Keratinocyte (primary cell): ENCODE data around the gene ATXN7L3B. TPM values are rescaled to one million over a fixed set of nuclear protein-coding genes. Genes with fewer than 3 reads are reported as not detected.

Source experiments
- DNase-seq: peaks from one replicate; pipeline ENCODE4 v3.0.0-alpha.2; 2011; ENCODE audit warnings: low read depth, missing footprints, low spot score
- FAIRE-seq: peaks from 2 replicates; lab custom pipeline; 2011; peaks lifted over from hg19 to GRCh38; lab: Jason Lieb, UNC
- H2AFZ ChIP-seq: 2 replicates; pipeline ENCODE4 v1.6.0; 2012; ENCODE audit warnings: low read length, control low read depth, inconsistent platforms; ENCODE audit not compliant: control insufficient read depth
- H3K27ac ChIP-seq: 2 replicates; pipeline ENCODE4 v1.5.1; 2011; ENCODE audit warnings: low read length; ENCODE audit not compliant: control insufficient read depth, insufficient read depth
- H3K27me3 ChIP-seq: 3 replicates; pipeline ENCODE4 v1.6.0; 2011; ENCODE audit warnings: low read length; ENCODE audit not compliant: control insufficient read depth, insufficient read depth; ENCODE audit errors: extremely low read depth
- H3K36me3 ChIP-seq, 2 experiments: 2 replicates in 1 of 2; 3 replicates in 1 of 2; pipeline ENCODE4 v1.5.1; 2011; ENCODE audit warnings: low read length in 2 of 2, mild to moderate bottlenecking in 1 of 2; ENCODE audit not compliant: control insufficient read depth in 2 of 2, insufficient read depth in 2 of 2; ENCODE audit errors: extremely low read depth in 1 of 2
- H3K4me1 ChIP-seq: 3 replicates; pipeline ENCODE4 v1.5.1; 2011; ENCODE audit warnings: low read length; ENCODE audit not compliant: control insufficient read depth, insufficient read depth; ENCODE audit errors: extremely low read depth
- H3K4me2 ChIP-seq: 3 replicates; pipeline ENCODE4 v1.6.0; 2011; ENCODE audit warnings: low read depth, low read length; ENCODE audit not compliant: control insufficient read depth, insufficient read depth; ENCODE audit errors: extremely low read depth
- H3K4me3 ChIP-seq, 3 experiments: fragments of 200-600 bp in 1 of 3; sonication (generic) in 1 of 3; 2 replicates in 2 of 3; 3 replicates in 1 of 3; pipeline ENCODE4 v1.5.1; 2011 to 2016; ENCODE audit warnings: low read length in 3 of 3, mild to moderate bottlenecking in 3 of 3, control low read depth in 2 of 3, inconsistent platforms in 1 of 3, low read depth in 1 of 3, mixed read lengths in 1 of 3, mixed run types in 1 of 3, moderate library complexity in 1 of 3; ENCODE audit not compliant: control insufficient read depth in 2 of 3, insufficient read depth in 2 of 3; ENCODE audit errors: extremely low read depth in 1 of 3
- H3K79me2 ChIP-seq: 2 replicates; pipeline ENCODE4 v1.6.0; 2012; ENCODE audit warnings: low read length; ENCODE audit not compliant: control insufficient read depth, insufficient read depth
- H3K9ac ChIP-seq: 3 replicates; pipeline ENCODE4 v1.6.0; 2011; ENCODE audit warnings: low read length; ENCODE audit not compliant: control insufficient read depth, insufficient read depth; ENCODE audit errors: extremely low read depth
- H3K9me1 ChIP-seq: 3 replicates; pipeline ENCODE4 v1.6.0; 2011; ENCODE audit warnings: low read length; ENCODE audit not compliant: control insufficient read depth, insufficient read depth; ENCODE audit errors: extremely low read depth
- H3K9me3 ChIP-seq: 2 replicates; pipeline ENCODE4 v1.5.1; 2012; ENCODE audit warnings: low read depth, low read length; ENCODE audit not compliant: control insufficient read depth
- H4K20me1 ChIP-seq: 3 replicates; pipeline ENCODE4 v1.6.0; 2011; ENCODE audit warnings: low read length; ENCODE audit not compliant: control insufficient read depth, insufficient read depth; ENCODE audit errors: extremely low read depth
- EZH2 ChIP-seq: IDR thresholded peaks from one replicate; pipeline ENCODE4 v1.6.1; 2012; ENCODE audit warnings: inconsistent platforms, mild to moderate bottlenecking, low read length, moderate library complexity
- dilution Hi-C: fragments of 300-500 bp; cut with MboI; formaldehyde crosslinking; loops from one replicate; pipeline ENCODE4 v1.7.0; 2020; ENCODE audit warnings: low sequenced_read_pairs; ENCODE audit not compliant: extremely low pct_ligation_motif_present
- polyA plus RNA-seq, 5 experiments: library from polyadenylated mRNA; depleted of rRNA in 3 of 5; stranded (reverse) in 3 of 5; stranded (forward) in 1 of 5; unstranded in 1 of 5; fragments of >200 nt; gene quantifications; 1 replicate in 1 of 5; 2 replicates in 3 of 5; 3 replicates in 1 of 5; pipeline versions ENCODE4 v1.2.1 to v1.2.3, GENCODE V29; 2011 to 2012; ENCODE audit warnings: missing spikeins in 2 of 5, low read depth in 1 of 5, low replicate concordance in 1 of 5
- TF ChIP-seq, protein P1 (sequence below), 3 experiments: IDR thresholded peaks in 1 of 3; conservative IDR thresholded peaks in 1 of 3; optimal IDR thresholded peaks in 1 of 3; 2 replicates in 2 of 3; 3 replicates in 1 of 3; pipeline versions ENCODE3 to v1.5.1; 2011; ENCODE audit warnings: low read length in 3 of 3, mild to moderate bottlenecking in 3 of 3, moderate library complexity in 2 of 3, control low read depth in 1 of 3, inconsistent platforms in 1 of 3; ENCODE audit not compliant: insufficient read depth in 2 of 3; ENCODE audit errors: extremely low read depth in 1 of 3

Gene ATXN7L3B
- polyA plus RNA-seq, 1 donor (not counting 4 experiments of a cell fraction or from before 2014, with no cell fraction given) = 16.0 TPM

DNA sequence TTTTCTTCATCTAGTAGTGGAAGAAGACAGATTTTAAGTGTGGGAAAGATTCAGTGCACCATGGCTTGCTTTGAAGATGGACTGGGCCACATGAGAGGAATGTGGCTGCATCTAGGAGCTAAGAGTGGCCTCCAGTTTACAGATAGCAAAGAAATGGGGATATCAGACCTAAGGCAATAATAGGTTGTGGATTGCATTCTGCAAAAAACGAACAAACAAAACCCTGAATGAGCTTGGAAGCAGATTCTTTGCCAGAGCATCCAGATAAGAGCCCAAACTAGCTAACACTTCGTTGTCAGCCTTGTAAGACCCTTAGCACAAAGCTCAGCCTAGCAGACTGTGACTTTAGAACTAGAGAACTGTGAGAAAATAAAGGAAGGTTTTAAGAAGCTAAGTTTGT is 9.6 kb downstream of the ATXN7L3B start:
- H3K4me1 ChIP-seq = no peaks in the 10 kb centered on the region
- FAIRE-seq (no peak), DNase-seq (no peak)
- no peak overlapping the region for H3K4me3 ChIP-seq
- no peaks in the 10 kb centered on the region for H3K9me3 ChIP-seq
- H3K4me2 ChIP-seq = no peak overlapping the region
- no peak overlapping the region for H2AFZ ChIP-seq
- no peaks in the 10 kb centered on the region for H3K36me3 ChIP-seq
- H3K9me1 ChIP-seq = no peaks in the 10 kb centered on the region
- no peak overlapping the region for H3K27ac ChIP-seq
- no peaks in the 10 kb centered on the region for H3K27me3 ChIP-seq
- TF ChIP-seq, protein P1, sequence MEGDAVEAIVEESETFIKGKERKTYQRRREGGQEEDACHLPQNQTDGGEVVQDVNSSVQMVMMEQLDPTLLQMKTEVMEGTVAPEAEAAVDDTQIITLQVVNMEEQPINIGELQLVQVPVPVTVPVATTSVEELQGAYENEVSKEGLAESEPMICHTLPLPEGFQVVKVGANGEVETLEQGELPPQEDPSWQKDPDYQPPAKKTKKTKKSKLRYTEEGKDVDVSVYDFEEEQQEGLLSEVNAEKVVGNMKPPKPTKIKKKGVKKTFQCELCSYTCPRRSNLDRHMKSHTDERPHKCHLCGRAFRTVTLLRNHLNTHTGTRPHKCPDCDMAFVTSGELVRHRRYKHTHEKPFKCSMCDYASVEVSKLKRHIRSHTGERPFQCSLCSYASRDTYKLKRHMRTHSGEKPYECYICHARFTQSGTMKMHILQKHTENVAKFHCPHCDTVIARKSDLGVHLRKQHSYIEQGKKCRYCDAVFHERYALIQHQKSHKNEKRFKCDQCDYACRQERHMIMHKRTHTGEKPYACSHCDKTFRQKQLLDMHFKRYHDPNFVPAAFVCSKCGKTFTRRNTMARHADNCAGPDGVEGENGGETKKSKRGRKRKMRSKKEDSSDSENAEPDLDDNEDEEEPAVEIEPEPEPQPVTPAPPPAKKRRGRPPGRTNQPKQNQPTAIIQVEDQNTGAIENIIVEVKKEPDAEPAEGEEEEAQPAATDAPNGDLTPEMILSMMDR (optimal IDR thresholded peaks at IDR 0.05 in 1 of 3, IDR thresholded peaks at IDR 0.05 in 1 of 3, conservative IDR thresholded peaks at IDR 0.05 in 1 of 3; ENCODE audit: extremely low read depth in 1 of 3, insufficient read depth in 2 of 3, low read length in 3 of 3) = no peak
- H3K9ac ChIP-seq = no peak overlapping the region
- no peaks in the 10 kb centered on the region for H4K20me1 ChIP-seq
- dilution Hi-C loops = no loop called here
- peaks cover 2% of the 10 kb centered on the region for H3K79me2 ChIP-seq

DNA sequence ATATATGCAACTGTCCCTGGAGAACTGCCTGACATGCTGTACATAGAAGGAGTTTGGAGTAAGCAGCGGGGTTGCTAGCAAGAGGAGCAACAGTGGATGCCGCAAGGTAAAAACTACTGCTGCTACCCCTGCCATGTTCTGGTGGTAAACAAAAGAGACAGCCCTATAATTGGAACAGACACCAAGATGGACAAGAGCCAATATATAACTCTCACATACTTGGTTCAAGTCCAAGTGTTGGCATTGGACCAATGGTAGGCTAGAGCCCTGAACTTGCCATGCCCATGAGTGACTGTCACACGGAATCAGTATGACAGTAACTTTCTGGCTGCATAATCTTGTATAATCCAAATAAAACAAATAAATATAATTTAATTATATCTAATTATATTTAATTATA is 13.7 kb downstream of the ATXN7L3B start:
- DNase-seq (no peak), FAIRE-seq (no peak)
- Histone ChIP-seq H3K4me1 (no peaks in the 10 kb centered on the region), H3K4me2 (no peak overlapping the region), H3K4me3 (no peak overlapping the region), H3K79me2 (no peaks in the 10 kb centered on the region), H2AFZ (no peak overlapping the region), H3K9me1 (no peaks in the 10 kb centered on the region), H3K27ac (no peak overlapping the region), H4K20me1 (no peaks in the 10 kb centered on the region), H3K9ac (no peak overlapping the region), H3K36me3 (no peaks in the 10 kb centered on the region), H3K27me3 (no peaks in the 10 kb centered on the region), H3K9me3 (no peaks in the 10 kb centered on the region)
- dilution Hi-C loops = no loop called here
- TF ChIP-seq, protein P1 (optimal IDR thresholded peaks at IDR 0.05 in 1 of 3, IDR thresholded peaks at IDR 0.05 in 1 of 3, conservative IDR thresholded peaks at IDR 0.05 in 1 of 3; ENCODE audit: extremely low read depth in 1 of 3, insufficient read depth in 2 of 3, low read length in 3 of 3) = no peak
- no peak for TF ChIP-seq EZH2
